GM12878 (cell line): ENCODE results near the gene EYA2. TPM values are rescaled to one million over a fixed set of nuclear protein-coding genes. Genes with fewer than 3 reads are reported as not detected.

ENCODE experiments used
- ATAC-seq: fragments of 200-7000 bp; cut with Tn5 transposase; 3 replicates; pipeline ENCODE4 v1.9.1; 2020; ENCODE audit warnings: mild to moderate bottlenecking, moderate library complexity
- BruUV-seq: library from RNA; stranded (reverse); fragments of 400-500 nt; replicated peaks from 2 replicates; lab custom pipeline; 2021; lab: Mats Ljungman, UMichigan
- CTCF ChIA-PET: fragments of 300-600 bp; sonication (Branson Sonifier 250); formaldehyde crosslinking; extraction: SDS; loops from one replicate; lab custom pipeline; 2021; ENCODE audit warnings: inconsistent platforms; lab: Yijun Ruan, JAX
- POLR2A ChIA-PET: fragments of 350-600 bp; formaldehyde crosslinking; extraction: SDS; loops from one replicate; lab custom pipeline; 2021; ENCODE audit warnings: inconsistent platforms; lab: Charles Lee
- RAD21 ChIA-PET: fragments of 300-600 bp; sonication (Branson Sonifier 250); formaldehyde crosslinking; loops from one replicate; lab custom pipeline; 2023; ENCODE audit warnings: antibody characterized with exemption; ENCODE audit not compliant: unreplicated experiment; lab: Charles Lee
- SMC1A ChIA-PET: fragments of 300-600 bp; sonication (Branson Sonifier 250); formaldehyde crosslinking; loops from one replicate; lab custom pipeline; 2023; ENCODE audit not compliant: unreplicated experiment, uncharacterized antibody; lab: Charles Lee
- DNase-seq: peaks from one replicate; pipeline ENCODE4 v3.0.0-alpha.2; 2011; ENCODE audit warnings: low read depth, low spot score
- FAIRE-seq: peaks from 3 replicates; lab custom pipeline; 2011; peaks lifted over from hg19 to GRCh38; lab: Jason Lieb, UNC
- H2AFZ ChIP-seq: 2 replicates; pipeline ENCODE4 v1.6.0; 2011; ENCODE audit warnings: low read depth, low read length, control low read depth; ENCODE audit not compliant: control insufficient read depth
- H3K27ac ChIP-seq: 2 replicates; pipeline ENCODE4 v1.5.1; 2011; ENCODE audit warnings: control low read depth; ENCODE audit not compliant: control insufficient read depth, insufficient read depth
- H3K27me3 ChIP-seq, 2 experiments: replicated peaks in 1 of 2; 2 replicates each; pipeline versions ENCODE4 v1.6.0 to v1.6.1; 2011; ENCODE audit warnings: low read length in 1 of 2; ENCODE audit not compliant: control insufficient read depth in 2 of 2, insufficient read depth in 2 of 2
- H3K36me3 ChIP-seq, 2 experiments: 2 replicates each; pipeline ENCODE4 v1.5.1; 2011; ENCODE audit warnings: low read length in 1 of 2; ENCODE audit not compliant: control insufficient read depth in 2 of 2, insufficient read depth in 2 of 2
- H3K4me1 ChIP-seq: 2 replicates; pipeline ENCODE4 v1.6.1; 2011; ENCODE audit warnings: mild to moderate bottlenecking, low read length, moderate library complexity, mixed read lengths; ENCODE audit not compliant: control insufficient read depth, insufficient read depth
- H3K4me2 ChIP-seq: 2 replicates; pipeline ENCODE4 v1.6.0; 2011; ENCODE audit warnings: control low read depth; ENCODE audit not compliant: control insufficient read depth, insufficient read depth
- H3K4me3 ChIP-seq: fragments of 200-600 bp; sonication (generic); 2 replicates; pipeline ENCODE4 v1.5.1; 2016
- H3K79me2 ChIP-seq: 2 replicates; pipeline ENCODE4 v1.6.0; 2011; ENCODE audit warnings: low read length; ENCODE audit not compliant: control insufficient read depth, insufficient read depth
- H3K9ac ChIP-seq: 2 replicates; pipeline ENCODE4 v1.8.0; 2011; ENCODE audit warnings: low read length, control low read depth, mixed read lengths; ENCODE audit not compliant: control insufficient read depth, insufficient read depth
- H3K9me3 ChIP-seq: replicated peaks from 3 replicates; pipeline ENCODE4 v1.5.1; 2011; ENCODE audit warnings: mild to moderate bottlenecking, low read length; ENCODE audit not compliant: control insufficient read depth, insufficient read depth
- H4K20me1 ChIP-seq: 2 replicates; pipeline ENCODE4 v1.6.0; 2011; ENCODE audit not compliant: control insufficient read depth, insufficient read depth
- CBFB ChIP-seq: IDR thresholded peaks from 2 replicates; pipeline ENCODE4 v1.6.1; 2016; ENCODE audit warnings: antibody characterized with exemption, low read depth
- CBX3 ChIP-seq: fragments of 200-600 bp; sonication (generic); IDR thresholded peaks from 2 replicates; pipeline ENCODE4 v1.6.1; 2016; ENCODE audit warnings: low read depth, borderline replicate concordance
- CEBPB ChIP-seq, 2 experiments: fragments of 150-350 bp in 1 of 2; IDR thresholded peaks; 2 replicates each; pipeline ENCODE4 v1.6.1; 2012 to 2014; ENCODE audit warnings: low read depth in 2 of 2, low read length in 2 of 2, borderline replicate concordance in 1 of 2, inconsistent platforms in 1 of 2
- NKRF ChIP-seq: fragments of 450-650 bp; conservative IDR thresholded peaks from 2 replicates; pipeline ENCODE4 v1.6.1; 2017; ENCODE audit warnings: mild to moderate bottlenecking, moderate library complexity
- RB1 ChIP-seq: fragments of 450-650 bp; formaldehyde crosslinking; IDR thresholded peaks from 2 replicates; pipeline ENCODE4 v1.6.1; 2017; ENCODE audit warnings: mild to moderate bottlenecking, borderline replicate concordance
- RELA ChIP-seq: fragments of 450-650 bp; IDR thresholded peaks from 2 replicates; pipeline ENCODE4 v1.8.0; 2014; ENCODE audit warnings: borderline replicate concordance; ENCODE audit not compliant: partially characterized antibody
- RELB ChIP-seq: fragments of 450-650 bp; IDR thresholded peaks from 2 replicates; pipeline ENCODE4 v1.6.1; 2017; ENCODE audit warnings: low read depth, mild to moderate bottlenecking, moderate library complexity
- RFX5 ChIP-seq: IDR thresholded peaks from 2 replicates; pipeline ENCODE4 v1.6.1; 2011; ENCODE audit warnings: low read depth, low read length, improper control_type of control experiment
- SIX5 ChIP-seq: IDR thresholded peaks from 2 replicates; pipeline ENCODE4 v1.6.1; 2011; ENCODE audit warnings: mild to moderate bottlenecking, low read depth, low read length, moderate library complexity; ENCODE audit not compliant: severe bottlenecking
- SUPT20H ChIP-seq: IDR thresholded peaks from 2 replicates; pipeline ENCODE4 v1.6.1; 2011; ENCODE audit warnings: low read depth, mild to moderate bottlenecking, low read length, moderate library complexity, borderline replicate concordance; ENCODE audit not compliant: control insufficient read depth
- TBL1XR1 ChIP-seq: IDR thresholded peaks from 2 replicates; pipeline ENCODE4 v1.6.1; 2012; ENCODE audit warnings: low read depth, low read length, improper control_type of control experiment
- ZNF592 ChIP-seq: fragments of 450-650 bp; IDR thresholded peaks from 2 replicates; pipeline ENCODE4 v1.6.1; 2017; ENCODE audit warnings: mild to moderate bottlenecking, moderate library complexity
- WGBS: methylation state at CpG from one replicate; pipeline ENCODE4 v1.1.6; 2016; ENCODE audit warnings: low lambda C conversion rate; ENCODE audit not compliant: insufficient replicate concordance, insufficient coverage; ENCODE audit errors: missing lambda C conversion rate; 5-methylcytosine and 5-hydroxymethylcytosine counted together
- in situ Hi-C: fragments of 300-500 bp; cut with MboI; formaldehyde crosslinking; loops from 9 replicates; pipeline ENCODE4 v1.14.3; 2018; ENCODE audit warnings: mixed read lengths
- intact Hi-C: fragments of 100-400 bp; cut with micrococcal nuclease; formaldehyde crosslinking; loops from one replicate; pipeline ENCODE4 v1.14.2; 2022; ENCODE audit not compliant: unreplicated experiment
- polyA plus RNA-seq, 11 experiments: library from polyadenylated mRNA; depleted of rRNA in 4 of 11; unstranded in 6 of 11; stranded (reverse) in 5 of 11; fragments of >200 nt; fragmentation: Nextera tagmentation in 4 of 11; fragmentation: Illumina TruSeq in 1 of 11; extraction: Ambion mirVana in 4 of 11; extraction: Trizol in 1 of 11; gene quantifications; 1 replicate in 1 of 11; 2 replicates in 10 of 11; pipeline versions ENCODE4 v1.2.1 to v1.2.3, GENCODE V29; 2011 to 2016; ENCODE audit warnings: inconsistent platforms in 2 of 11, missing spikeins in 2 of 11, low read depth in 1 of 11
- total RNA-seq, 4 experiments: library from RNA; depleted of rRNA in 3 of 4; stranded (reverse); fragments of >200 nt in 3 of 4; fragmentation: Illumina TruSeq in 1 of 4; extraction: Trizol in 1 of 4; gene quantifications; 2 replicates each; pipeline versions ENCODE4 v1.2.1 to v1.2.3, GENCODE V29; 2013 to 2021
- TF ChIP-seq, protein P1 (sequence below): IDR thresholded peaks from 2 replicates; pipeline ENCODE4 v1.6.1; 2011; ENCODE audit warnings: borderline replicate concordance, low read depth, mild to moderate bottlenecking, moderate library complexity, mixed read lengths, low read length; ENCODE audit not compliant: insufficient read depth; ENCODE audit errors: extremely low read length

Gene EYA2
- total and polyA plus RNA-seq, 10 of the 15 experiments (the other 5 are each of a cell fraction or from before 2014, with no cell fraction given) = 0.20 TPM; not detected in 9

DNA sequence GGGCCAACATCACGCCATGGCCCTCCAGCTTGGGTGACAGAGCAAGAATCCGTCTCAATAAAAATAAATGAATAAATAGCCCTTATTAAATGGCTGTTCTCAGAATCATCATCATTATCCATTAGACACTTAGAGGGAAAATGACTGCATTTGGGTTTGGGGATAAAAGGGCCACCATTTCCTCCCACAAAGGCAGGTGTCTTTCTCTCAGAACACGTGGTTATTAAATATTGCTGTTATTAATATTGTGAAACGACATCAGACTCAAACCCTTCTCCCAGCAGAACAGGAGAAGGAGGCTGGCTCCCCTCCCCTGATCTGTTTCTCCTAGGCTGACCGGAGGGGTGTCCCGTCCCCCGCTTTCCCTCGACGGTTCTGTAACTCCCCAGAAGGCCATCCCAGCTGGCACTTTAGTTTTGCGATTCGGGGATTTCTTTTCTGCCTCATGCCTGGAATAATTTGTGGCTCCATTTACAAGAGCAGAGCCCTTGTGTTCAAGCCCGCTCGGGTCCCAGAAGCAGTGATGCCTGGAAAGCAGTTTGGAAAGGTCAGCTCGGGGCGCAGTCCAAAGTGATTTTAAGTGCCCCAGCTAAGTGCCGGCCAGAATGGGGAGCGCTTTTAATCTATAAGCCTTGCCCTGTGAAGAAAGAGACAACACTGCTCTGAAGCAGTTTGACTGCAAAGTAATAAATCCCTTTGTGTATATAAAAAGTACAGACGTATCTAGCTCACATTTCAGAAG is 41.9 kb downstream of the EYA2 start:
- Histone ChIP-seq H3K9me3 (no peaks in the 10 kb centered on the region), H3K4me2 (no peak overlapping the region), H3K27ac (no peak overlapping the region), H3K9ac (no peak overlapping the region), H2AFZ (no peak overlapping the region), H3K4me1 (no peaks in the 10 kb centered on the region), H3K4me3 (no peak overlapping the region), H3K36me3 (no peaks in the 10 kb centered on the region), H4K20me1 (no peaks in the 10 kb centered on the region), H3K27me3 (no peaks in the 10 kb centered on the region), H3K79me2 (no peaks in the 10 kb centered on the region)
- CTCF ChIA-PET = no interaction called here
- intact Hi-C loops = no loop called here
- no peak for DNase-seq
- POLR2A ChIA-PET = no interaction called here
- ATAC-seq = no peak
- SMC1A ChIA-PET = no interaction called here
- RAD21 ChIA-PET = no interaction called here
- no TSS peak for BruUV-seq
- WGBS = 74% methylated on average over 17 of the region's 18 CpGs
- FAIRE-seq = no peak
- in situ Hi-C loops = no loop called here
- TF ChIP-seq RELB (no peak), SUPT20H (no peak), CBFB (no peak), CEBPB (IDR thresholded peaks at IDR 0.05; ENCODE audit: borderline replicate concordance in 1 of 2, low read depth in 2 of 2, low read length in 2 of 2) (no peak), SIX5 (no peak), ZNF592 (no peak), RELA (no peak), RFX5 (no peak), RB1 (no peak), NKRF (no peak), TBL1XR1 (no peak), CBX3 (no peak)
- TF ChIP-seq, protein P1, sequence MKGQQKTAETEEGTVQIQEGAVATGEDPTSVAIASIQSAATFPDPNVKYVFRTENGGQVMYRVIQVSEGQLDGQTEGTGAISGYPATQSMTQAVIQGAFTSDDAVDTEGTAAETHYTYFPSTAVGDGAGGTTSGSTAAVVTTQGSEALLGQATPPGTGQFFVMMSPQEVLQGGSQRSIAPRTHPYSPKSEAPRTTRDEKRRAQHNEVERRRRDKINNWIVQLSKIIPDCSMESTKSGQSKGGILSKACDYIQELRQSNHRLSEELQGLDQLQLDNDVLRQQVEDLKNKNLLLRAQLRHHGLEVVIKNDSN = no peak
